Endothelial cell of umbilical vein (primary cell): ENCODE results near the gene SYMPK.

Experiments
- CTCF ChIP-seq, 2 donors: IDR thresholded peaks; 1 replicate in 1 of 2; 2 replicates in 1 of 2; pipeline ENCODE4 v1.5.1; 2011; ENCODE audit warnings: low read length in 2 of 2, mild to moderate bottlenecking in 2 of 2, moderate library complexity in 2 of 2, control low read depth in 1 of 2, inconsistent platforms in 1 of 2, low read depth in 1 of 2; ENCODE audit not compliant: insufficient read depth in 1 of 2; ENCODE audit errors: extremely low read depth in 1 of 2
- MAX ChIP-seq: IDR thresholded peaks from 2 replicates; pipeline ENCODE4 v1.6.1; 2011; ENCODE audit not compliant: insufficient read depth, insufficient read length
- POLR2A ChIP-seq: IDR thresholded peaks from 2 replicates; pipeline ENCODE4 v1.6.1; 2012; ENCODE audit warnings: low read depth, mild to moderate bottlenecking, control low read depth, low read length
- POLR2AphosphoS5 ChIP-seq: IDR thresholded peaks from 2 replicates; pipeline ENCODE4 v1.6.1; 2012; ENCODE audit warnings: low read depth, mild to moderate bottlenecking, control low read depth, low read length, moderate library complexity; ENCODE audit not compliant: insufficient read depth

- TF ChIP-seq POLR2A = no peak
- no peak for TF ChIP-seq CTCF (IDR thresholded peaks at IDR 0.05; ENCODE audit: extremely low read depth in 1 of 2, insufficient read depth in 1 of 2, low read depth in 1 of 2, low read length in 2 of 2)
- TF ChIP-seq POLR2AphosphoS5 = no peak
- TF ChIP-seq MAX = no peak
Observed at GRCh38 chr19:45899919-45900589, 37.1 kb upstream of the SYMPK start.
